ENCODE results near the gene DELE1.
A peak's percentile ranks its signal among the peaks of the same experiment; 100 is the strongest.
"Not testable (repeated sequence)": the region's sequence is repeated elsewhere in the genome, so short reads cannot be mapped to it uniquely, and the experiment has no call there.

Gene DELE1

DNA sequence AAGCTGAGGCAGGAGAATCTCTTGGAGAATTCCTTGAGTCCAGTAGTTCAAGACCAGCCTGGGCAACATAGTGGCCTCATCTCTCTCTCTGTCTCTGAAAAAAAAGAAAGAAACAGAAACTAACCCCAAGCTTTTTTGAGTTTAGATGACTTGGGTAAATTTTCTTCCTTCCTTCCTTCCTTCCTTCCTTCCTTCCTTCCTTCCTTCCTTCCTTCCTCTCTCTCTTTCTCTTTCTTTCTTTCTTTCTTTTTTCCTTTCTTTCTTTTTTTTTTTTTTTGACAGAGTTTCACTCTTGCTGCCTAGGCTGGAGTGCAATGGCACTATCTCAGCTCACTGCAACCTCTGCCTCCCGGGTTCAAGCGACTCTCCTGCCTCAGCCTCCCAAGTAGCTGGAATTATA is 33.2 kb upstream of the DELE1 start:
- not testable (repeated sequence) for DNase-seq

DNA sequence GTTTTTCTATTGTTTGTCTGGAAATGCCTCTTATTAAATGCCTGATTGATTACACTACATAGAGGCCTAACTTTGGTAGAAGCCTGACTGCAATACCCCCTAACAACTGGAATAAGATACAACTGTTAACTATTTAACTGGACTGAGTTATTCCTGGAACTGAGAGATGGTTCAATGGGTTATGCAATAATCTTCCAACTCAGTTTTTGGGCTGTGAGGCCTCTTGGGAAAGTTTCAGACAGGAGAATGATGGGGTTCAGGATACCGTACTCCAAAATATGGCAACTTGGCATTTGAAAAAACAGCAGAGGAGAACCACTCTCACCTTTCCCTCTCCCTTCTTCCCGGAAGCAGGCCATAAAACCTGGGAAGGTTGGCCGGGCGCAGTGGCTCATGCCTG is 26.2 kb upstream of the DELE1 start:
- no peak for DNase-seq

DNA sequence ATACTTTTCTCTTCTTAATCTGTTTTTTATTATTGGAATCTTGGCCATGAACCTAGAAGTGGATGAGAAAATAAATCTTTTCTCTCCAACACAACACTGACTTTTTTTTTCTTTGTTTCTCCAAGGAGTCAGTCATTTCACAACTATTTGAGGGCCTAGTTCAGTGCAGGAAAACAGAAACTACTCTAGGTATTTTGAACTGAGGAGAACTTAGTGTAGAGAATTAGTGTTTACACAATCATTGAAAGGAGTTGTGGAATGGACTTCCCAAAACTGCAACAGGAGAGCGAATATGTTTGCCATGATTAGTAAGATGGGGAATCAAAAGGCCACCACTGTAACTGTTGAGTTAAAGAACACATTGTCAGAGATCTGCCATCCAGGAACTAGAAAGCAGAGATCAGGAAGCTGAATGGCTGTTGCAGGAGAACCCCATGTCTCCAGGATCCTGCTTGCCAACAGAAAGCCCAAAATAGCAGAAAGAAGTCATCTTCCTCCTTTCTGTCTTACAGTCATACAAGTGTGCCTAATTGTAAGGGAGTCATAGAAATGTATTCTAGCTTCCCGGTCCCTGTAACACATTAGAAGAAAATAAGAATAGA is 25.1 kb upstream of the DELE1 start:
- no peak for DNase-seq

DNA sequence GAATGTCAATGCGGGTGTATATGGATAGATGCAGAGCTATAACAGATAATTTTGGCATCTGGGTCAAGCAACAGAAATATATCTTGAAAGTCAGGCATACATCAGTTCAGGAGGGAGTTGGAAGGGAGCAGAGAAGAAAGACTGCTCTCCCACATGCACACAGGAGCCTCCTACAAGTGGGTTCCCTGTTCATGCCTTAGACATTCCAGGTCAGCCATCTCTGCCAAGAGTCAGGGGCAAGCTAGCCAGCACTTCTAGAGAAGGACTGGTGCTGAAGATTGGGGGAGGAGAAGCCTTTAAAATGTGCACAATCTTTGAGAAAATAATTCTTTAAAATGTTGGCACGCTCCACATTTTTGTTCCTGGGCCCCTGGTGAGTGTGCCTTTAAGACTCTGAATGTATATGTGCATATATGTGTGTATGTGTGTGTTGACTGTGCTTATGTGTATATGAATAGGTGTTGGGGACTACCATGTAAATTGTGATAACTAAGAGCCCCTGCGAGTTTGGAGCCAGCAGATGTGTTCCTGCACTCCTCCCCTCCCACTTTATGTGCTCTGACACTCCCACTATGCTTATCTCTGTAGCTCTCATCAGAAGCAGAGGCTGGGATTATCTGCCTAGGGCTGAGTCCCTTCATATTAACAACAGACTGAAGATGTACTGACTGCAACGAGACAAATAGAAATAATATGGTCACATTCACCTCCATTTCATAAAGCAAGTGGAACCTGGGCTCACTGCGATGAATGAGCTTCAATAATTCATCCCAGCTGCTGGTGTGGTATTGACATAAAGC is 21.5 kb upstream of the DELE1 start:
- DNase-seq = no peak

DNA sequence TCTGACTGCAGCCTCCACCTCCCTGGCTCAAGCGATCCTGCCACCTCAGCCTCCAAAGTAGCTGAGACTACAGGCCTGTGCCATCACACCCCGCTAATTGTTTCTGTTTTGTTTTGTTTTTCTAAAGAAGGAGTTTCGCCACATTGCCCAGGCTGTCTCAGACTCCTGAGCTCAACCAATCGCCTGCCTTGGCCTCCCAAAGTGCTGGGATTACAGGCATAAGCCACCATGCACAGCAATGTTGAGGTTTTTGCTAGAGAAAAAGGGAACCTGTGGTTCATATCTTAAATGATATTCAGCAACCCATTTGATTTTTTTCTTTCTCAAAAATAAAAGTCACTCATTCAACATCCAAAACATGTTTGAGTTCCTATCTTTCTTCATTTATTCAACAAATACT is 20.4 kb upstream of the DELE1 start:
- no peak for DNase-seq

DNA sequence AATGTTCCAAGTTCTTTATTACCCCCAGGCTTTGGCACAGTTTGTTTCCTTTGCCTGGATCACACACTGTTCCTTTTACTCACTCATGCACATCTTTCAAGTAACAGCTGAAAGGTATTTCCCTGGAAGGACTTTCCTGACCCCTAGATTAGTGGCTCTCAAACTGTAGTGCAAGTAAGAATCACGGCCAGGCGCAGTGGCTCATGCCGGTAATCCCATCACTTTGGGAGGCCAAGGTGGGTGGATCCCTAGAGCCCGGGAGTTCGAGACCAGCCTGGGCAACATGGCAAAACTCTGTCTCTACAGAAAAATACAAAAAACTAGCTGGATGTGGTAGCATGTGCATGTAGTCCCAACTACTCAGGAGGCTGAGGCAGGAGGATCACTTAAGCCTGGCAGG is 19.1 kb upstream of the DELE1 start:
- DNase-seq = no peak

DNA sequence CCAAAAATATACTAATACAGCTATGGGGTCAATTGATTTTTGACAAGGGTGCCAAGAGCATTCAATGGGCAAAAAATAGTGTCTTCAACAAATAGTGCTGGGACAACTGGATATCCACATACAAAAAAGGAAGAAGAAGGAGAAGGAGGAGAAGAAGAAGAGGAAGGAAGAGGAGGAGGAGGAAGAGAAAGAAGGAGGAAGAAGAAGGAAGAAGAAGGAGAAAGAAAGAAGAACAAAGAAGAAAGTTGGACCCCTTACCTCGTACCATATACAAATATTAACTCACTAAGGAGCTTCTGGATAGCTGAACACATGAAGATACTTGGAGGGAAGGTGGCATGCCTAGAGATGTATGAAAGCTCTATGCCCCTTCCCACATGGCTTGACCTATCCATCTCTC is 17.2 kb upstream of the DELE1 start:
- DNase-seq = no peak

DNA sequence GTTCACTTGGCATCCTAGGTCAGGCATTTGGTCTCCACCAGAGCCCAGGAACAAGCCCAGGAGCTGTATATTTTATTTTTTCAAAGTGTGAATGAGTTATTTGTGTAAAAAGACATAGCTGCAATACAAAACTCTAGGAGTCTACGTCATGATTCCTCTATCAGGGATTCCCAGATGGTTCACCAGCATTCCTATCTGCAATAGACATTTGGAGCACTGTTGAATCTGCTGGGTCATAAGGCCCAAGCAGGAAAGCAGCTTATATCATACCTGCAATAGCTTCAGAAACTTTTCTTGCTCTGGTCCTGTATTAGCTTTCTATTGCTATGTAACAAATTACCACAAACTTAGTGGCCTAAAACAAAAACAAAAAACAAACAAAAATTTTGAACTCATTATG is 16.7 kb upstream of the DELE1 start:
- DNase-seq = no peak

DNA sequence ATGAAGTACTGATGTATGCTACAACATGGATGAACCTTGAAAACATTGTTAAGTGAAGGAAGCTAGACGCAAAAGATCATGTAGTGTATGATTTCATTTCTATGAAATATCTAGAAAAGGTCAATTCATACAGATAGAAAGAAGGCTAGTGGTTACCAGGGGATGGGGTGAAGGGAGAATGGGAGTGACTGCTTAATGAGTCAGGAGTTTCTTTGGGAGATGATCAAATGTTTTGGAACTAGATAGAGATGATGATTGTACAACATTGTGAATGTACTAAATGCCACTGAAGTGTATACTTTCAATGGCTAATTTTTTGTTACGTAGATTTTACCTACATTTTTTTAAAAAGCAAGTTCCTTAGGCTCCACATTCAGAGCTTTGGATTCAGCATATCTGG is 14.9 kb upstream of the DELE1 start:
- DNase-seq = no peak

DNA sequence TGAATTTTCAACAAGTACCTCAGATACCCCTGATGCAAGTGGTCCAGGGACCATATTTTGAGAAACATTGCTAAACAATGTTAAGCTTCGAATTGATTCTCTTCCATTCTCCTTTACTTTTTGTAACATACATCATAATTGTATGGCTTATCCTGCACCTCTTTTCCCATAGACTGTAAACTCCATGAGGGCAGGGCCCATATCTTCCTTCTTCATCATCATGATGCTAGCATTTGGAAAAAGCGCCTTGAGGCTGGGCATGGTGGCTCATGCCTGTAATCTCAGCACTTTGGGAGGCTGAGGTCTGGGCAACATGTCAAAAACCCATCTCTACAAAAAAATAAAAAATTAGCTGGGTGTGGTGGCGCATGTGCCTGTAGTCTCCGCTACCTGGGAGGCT is 14.5 kb upstream of the DELE1 start:
- no peak for DNase-seq

DNA sequence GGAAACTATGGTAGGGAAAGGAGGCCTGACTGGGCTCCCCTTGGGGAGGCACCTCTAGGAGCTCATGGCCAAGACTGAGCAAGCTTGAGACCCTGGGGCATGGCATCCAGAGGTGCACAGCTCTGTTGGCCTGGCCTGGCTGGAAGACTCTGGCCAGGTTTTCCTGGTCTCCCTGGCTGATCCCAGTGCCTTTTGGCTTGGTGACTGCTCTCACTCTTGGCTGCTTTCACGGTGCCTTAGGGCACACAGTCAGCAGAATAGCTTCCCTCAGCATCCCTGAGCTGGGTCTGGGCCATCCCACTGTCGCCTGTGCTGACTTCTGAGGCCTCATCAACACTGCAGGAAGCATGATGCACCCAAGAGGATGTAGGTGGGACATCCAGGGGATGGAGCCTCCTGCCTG is 13.4 kb upstream of the DELE1 start:
- DNase-seq = no peak

DNA sequence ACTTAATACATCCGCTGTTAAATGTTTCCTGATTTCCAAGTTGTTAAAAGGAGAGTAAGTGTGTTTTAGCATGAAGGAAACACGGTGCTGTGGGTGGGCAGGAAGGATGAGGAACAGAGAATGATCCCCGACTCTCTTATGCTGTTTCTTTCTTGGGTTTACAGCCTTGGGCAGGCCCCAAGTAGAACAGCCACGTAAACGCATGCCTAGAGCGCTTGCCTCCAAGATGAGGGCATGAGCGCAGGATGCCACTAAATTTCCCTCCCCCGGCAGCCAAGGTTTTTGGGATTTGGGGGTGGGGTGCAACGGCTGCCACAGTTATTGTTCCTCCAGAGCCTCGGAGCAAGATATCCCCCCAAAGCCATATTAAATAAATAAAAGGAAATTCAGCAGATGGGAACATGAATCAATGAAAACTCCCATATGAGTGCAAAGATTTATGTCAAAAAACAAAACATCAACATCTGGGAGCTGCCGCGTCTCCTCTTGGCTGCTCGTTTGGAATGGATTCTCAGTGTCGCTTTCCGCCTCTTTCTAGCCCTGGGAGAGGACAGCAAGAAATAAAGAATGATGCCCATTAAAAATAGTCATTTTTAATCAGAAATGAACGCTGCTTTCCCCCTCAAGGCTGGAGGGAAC is 10.0 kb upstream of the DELE1 start:
- no peak for DNase-seq

DNA sequence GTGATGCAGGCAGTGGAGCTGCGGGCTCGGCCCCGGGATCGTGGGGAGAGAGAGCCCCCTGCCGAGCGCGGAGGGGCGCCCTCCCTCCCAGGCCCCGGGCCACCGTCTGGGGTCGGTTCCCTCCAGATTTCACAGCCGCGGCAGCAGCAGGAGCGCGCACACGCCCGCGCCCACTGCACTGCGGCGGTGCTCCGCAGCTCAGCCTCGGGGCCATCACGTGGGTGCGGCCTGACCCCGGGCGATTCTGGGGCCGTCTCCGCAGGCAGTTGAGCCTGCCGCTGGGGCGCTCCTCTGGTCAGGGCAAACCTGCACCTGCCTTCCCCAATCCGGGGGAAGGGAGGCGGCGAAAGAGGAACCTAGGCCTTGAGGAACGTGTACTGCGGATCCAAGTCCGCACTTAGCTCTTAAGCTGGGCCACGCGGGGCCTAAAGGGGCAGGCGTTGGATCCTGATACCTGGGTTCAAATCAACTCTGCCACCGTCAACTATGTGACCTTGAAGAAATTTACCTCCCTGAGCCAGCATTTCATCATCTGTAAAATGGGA is 9.4 kb upstream of the DELE1 start:
- peak in 1 of 4 experiments; percentile 19 for DNase-seq

DNA sequence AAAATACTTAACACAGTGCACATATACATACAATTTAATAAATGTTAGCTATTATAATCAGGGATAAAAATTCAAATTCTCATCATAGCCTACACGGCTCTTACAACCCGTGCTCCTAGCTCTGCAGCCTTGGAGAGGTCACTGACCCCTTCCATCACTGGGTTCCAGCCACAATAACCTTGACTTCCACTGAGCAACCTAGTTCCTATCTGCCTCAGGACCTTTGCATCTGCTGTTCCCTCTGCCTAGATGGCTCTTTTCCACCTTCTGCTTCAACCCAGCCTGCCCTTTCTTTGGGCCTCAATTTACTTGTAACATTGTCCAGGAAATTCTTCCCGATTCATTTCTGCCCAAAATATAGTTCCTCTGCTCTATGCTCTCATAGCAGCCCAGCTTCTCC is 8.9 kb upstream of the DELE1 start:
- no peak for DNase-seq

DNA sequence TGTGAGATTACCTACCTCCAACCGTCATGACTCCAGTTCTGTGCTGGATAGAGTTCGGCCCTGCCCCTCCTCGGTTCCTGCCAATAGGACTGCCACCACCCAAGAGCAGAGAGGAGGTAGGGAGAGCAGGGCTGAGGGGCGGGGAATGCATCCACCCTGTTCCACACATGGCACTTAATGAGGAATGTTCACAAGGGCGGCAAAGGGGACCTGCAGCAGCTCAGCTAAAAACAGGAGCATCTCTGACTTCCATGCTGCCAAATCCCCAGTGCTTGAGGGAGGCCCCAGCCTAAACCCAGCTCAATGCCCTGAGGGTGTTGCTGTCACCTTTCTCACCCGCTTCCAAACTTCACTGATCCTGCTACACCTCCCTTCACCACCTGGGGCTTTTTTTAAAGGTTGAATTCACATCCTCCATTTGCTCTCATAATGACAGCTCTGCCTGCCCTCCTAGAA is 7.8 kb upstream of the DELE1 start:
- no peak for DNase-seq

DNA sequence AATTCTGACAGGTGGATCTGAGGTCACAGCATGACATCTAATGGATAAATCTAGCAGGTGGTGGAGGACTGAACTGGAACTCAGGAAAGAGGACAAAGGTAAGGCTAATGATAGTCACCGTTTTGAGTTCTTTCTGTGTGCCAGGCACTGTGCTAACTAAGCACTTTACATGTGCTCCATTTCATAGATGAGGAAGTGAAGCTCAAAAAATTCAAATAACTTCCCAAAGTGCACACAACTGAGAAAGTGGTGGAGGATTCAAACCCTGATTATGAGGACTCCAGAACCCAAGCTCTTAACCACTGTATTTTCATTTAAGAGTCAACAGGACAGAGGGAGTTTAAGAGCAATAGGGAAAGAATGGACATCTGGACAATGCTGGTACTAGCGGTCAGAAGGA is 7.1 kb upstream of the DELE1 start:
- no peak for DNase-seq

DNA sequence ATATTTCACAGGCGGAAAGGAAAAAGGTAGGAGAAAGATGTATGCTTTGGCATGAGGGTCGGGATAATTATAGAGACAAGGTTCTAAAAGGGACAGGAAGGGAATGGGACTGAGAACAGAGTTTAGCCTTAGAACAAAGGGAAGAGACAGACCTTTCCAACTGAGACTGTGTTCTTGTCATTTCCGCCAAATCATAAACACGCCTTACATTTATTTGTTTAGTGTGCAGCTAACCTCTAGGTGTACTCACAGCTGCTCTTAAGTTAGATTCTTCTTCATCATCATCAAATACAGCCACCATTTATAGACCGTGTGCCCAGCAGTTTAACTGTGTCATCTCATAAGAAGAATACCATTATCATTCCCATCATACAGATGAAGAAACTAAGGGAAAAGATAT is 5.9 kb upstream of the DELE1 start:
- DNase-seq = no peak

DNA sequence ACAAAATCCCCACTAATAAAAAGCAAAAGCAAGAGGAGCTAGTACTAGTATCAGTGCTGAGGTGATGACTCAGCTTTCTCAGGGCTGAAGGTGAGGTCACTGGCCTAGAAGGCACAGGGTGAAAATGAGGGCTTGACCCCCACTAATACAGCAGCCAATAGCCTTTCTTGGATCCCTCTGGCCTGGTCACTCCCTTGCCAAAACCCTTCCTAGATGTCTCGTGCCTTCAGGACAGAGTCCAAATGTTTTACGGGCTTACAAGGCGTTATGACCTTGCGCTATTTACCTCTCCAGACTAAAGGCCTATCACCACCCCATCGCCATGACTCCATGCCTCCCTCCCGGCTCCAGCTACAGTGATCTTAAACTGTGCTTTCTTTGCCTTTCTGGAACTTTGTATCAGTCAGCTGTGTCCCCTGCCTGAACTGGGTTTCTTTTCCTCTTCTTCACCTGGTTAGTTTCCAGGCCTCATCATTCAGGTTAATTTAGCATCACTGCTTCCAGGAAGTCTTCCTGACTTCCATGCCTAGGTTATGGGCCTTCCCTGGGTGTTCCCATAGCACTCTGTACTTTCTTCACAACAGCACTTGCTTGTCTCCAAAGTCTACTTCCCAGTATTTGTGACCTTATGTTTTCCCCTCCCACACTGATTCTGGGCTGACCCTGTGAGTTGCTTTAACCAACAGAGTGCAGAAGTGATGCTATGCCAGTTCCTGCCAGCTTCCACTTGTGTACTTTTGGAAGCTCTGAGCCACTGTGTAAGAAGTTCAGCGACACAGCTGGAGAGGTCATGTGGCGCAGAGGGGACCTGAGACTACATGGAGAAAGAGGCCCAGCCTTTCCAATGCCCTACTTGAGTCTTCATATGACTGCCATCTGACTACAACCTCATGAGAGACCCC is 4.2 kb upstream of the DELE1 start:
- no peak for DNase-seq

DNA sequence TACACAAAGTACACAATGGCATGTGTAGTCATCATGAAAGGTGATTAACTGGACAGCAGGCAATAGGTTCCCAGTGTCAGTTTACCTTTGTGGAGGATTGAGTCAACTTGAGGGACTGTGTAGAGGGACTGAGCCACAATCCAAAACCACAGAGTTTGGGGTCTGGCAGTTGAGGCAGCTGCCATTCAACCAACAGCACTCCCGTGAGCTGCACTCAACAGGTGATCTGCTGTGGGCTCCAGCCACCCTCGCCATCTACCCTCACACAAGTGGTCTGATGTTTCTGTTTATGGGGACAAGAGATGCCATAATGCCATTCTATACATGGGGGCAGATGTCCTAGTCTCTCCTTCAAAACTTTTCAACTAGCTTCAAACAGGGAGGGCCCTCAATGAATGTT is 2.9 kb upstream of the DELE1 start:
- DNase-seq = no peak

DNA sequence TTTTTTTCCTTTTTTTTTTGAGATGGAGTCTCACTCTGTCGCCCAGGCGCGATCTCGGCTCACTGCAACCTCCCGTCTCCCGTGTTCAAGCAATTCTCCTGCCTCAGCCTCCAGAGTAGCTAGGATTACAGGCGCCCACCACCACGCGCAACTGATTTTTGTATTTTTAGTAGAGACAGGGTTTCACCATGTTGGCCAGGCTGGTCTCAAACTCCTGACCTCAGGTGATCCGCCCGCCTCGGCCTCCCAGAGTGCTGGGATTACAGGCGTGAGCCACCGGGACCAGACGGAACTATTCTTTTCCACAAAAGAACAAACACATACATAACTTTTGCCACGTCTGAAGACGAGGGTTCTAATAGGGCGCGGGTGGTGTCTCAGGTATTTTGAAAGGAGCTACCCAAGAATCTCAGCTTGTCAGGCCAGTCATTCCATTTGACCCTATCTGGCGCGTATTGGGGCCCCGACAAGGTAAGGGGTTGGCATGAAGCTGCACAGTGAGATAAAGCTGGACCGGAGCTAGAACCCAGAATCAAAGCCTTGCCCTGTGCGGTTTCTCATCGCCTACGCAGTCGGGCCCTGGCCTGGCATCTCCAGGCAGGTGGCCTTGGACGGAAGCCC is 734 bp upstream of the DELE1 start:
- DNase-seq = not testable (repeated sequence)

DNA sequence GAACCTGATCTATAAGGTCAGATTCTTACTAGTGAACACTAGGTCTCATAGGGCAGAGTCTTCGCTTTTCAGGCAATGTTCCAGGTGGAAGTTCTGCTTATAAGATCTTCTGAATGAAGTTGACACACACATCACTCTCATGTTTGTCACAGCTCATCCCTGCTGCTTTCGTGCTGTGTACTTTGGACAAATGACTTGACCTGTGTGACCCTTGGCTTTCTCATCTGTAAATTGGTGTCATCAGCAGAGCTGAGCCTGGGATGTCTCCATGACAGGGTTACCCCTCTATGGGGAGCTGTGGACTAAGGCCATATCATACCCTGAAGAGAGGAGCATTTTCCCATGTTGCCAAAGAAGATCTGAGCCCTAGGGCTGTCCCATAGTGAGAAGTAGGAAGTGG is 2.8 kb downstream of the DELE1 start:
- no peak for DNase-seq

DNA sequence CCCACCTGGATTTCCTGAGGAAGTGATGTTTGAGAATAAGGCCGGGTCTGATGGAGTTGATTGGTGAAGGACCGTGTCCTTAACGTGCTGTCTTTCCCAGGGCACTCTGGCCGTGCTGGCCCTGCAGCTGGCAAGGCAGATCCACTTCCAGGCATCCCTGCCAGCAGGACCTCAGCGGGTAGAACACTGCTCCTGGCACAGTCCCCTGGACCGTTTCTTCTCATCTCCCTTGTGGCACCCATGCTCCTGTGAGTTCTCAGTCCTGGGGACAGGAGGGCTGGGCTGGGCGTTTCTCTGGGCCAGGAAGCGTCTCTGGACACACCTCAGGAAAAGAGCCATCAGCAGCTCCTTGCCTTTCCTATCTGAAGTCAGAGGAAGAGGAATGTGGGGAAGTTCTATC is 4.4 kb downstream of the DELE1 start:
- DNase-seq = no peak
